Measurements from ENCODE around the gene TBC1D23.
A peak's percentile ranks its signal among the peaks of the same experiment; 100 is the strongest.
"Not testable (repeated sequence)": the region's sequence is repeated elsewhere in the genome, so short reads cannot be mapped to it uniquely, and the experiment has no call there.

TBC1D23 gene

GRCh38 chr3:100260685-100261484, at the start of gene TBC1D23:
TSS of gene TBC1D23 (plus strand) at chr3:100260992. CDS start at chr3:100261019, 27 bp downstream.
- DNase-seq (ENCODE audit: low spot score): peak; percentile 99

GRCh38 chr3:100213891-100214573, 46.8 kb upstream of the TBC1D23 start:
- no peak for DNase-seq (ENCODE audit: low spot score)

GRCh38 chr3:100214574-100214964, 46.2 kb upstream of the TBC1D23 start:
- no peak for DNase-seq (ENCODE audit: low spot score)

- no peak for DNase-seq (ENCODE audit: low spot score)
These were observed 44.1 kb upstream of the TBC1D23 start for GRCh38 chr3:100216713-100217112.

GRCh38 chr3:100221159-100221558, 39.6 kb upstream of the TBC1D23 start:
- DNase-seq (ENCODE audit: low spot score): no peak

GRCh38 chr3:100225193-100225592, 35.6 kb upstream of the TBC1D23 start:
- DNase-seq (ENCODE audit: low spot score): no peak

- no peak for DNase-seq (ENCODE audit: low spot score)
These were observed 34.9 kb upstream of the TBC1D23 start for GRCh38 chr3:100225883-100226282.

GRCh38 chr3:100226712-100227429, 33.9 kb upstream of the TBC1D23 start:
- no peak for DNase-seq (ENCODE audit: low spot score)

- DNase-seq (ENCODE audit: low spot score): no peak
These were observed 33.3 kb upstream of the TBC1D23 start for GRCh38 chr3:100227511-100227921.

GRCh38 chr3:100228247-100228646, 32.5 kb upstream of the TBC1D23 start:
- no peak for DNase-seq (ENCODE audit: low spot score)

GRCh38 chr3:100229188-100229587, 31.6 kb upstream of the TBC1D23 start:
- not testable (repeated sequence) for DNase-seq (ENCODE audit: low spot score)

GRCh38 chr3:100230710-100231109, 30.1 kb upstream of the TBC1D23 start:
- DNase-seq (ENCODE audit: low spot score): no peak

- DNase-seq (ENCODE audit: low spot score): no peak
These were observed 29.1 kb upstream of the TBC1D23 start for GRCh38 chr3:100231668-100232067.

- no peak for DNase-seq (ENCODE audit: low spot score)
These were observed 26.4 kb upstream of the TBC1D23 start for GRCh38 chr3:100234364-100234763.

GRCh38 chr3:100238599-100238998, 22.2 kb upstream of the TBC1D23 start:
- no peak for DNase-seq (ENCODE audit: low spot score)

GRCh38 chr3:100242471-100242870, 18.3 kb upstream of the TBC1D23 start:
- not testable (repeated sequence) for DNase-seq (ENCODE audit: low spot score)

- DNase-seq (ENCODE audit: low spot score): no peak
These were observed 16.5 kb upstream of the TBC1D23 start for GRCh38 chr3:100244264-100244663.

- no peak for DNase-seq (ENCODE audit: low spot score)
These were observed 15.7 kb upstream of the TBC1D23 start for GRCh38 chr3:100245136-100245535.

GRCh38 chr3:100245927-100246326, 14.9 kb upstream of the TBC1D23 start:
- DNase-seq (ENCODE audit: low spot score): no peak

GRCh38 chr3:100246999-100247398, 13.8 kb upstream of the TBC1D23 start:
- no peak for DNase-seq (ENCODE audit: low spot score)

- no peak for DNase-seq (ENCODE audit: low spot score)
These were observed 8.8 kb upstream of the TBC1D23 start for GRCh38 chr3:100252001-100252400.

GRCh38 chr3:100254168-100254777, 6.5 kb upstream of the TBC1D23 start:
- peak; percentile 56 for DNase-seq (ENCODE audit: low spot score)

Data from hematopoietic multipotent progenitor cell treated with erythropoietin and hydrocortisone succinate and interleukin-3 and kit ligand, for 15 days (in vitro differentiated cells).